HepG2 (cell line): ENCODE measurements around the gene NEURL4. TPM values are rescaled to one million over a fixed set of nuclear protein-coding genes. Genes with fewer than 3 reads are reported as not detected.
A peak's percentile ranks its signal among the peaks of the same experiment; 100 is the strongest.

Experiments used
- AGO1 ChIP-seq: fragments of 200-400 bp; formaldehyde crosslinking; IDR thresholded peaks from 2 replicates; pipeline ENCODE4 v1.6.1; 2017; ENCODE audit warnings: mild to moderate bottlenecking, low read depth, low read length, moderate library complexity; ENCODE audit not compliant: poor library complexity, severe bottlenecking
- CBFB ChIP-seq: sonication (generic); formaldehyde crosslinking; IDR thresholded peaks from 2 replicates; pipeline ENCODE4 v1.4.0; 2020; ENCODE audit warnings: missing genetic modification reagents
- CREB3 ChIP-seq: sonication (generic); formaldehyde crosslinking; IDR thresholded peaks from 2 replicates; pipeline ENCODE4 v1.5.0; 2020; ENCODE audit warnings: missing genetic modification reagents
- GATAD2A ChIP-seq: IDR thresholded peaks from 2 replicates; pipeline ENCODE4 v1.6.1; 2016
- GRHL1 ChIP-seq: sonication (generic); formaldehyde crosslinking; conservative IDR thresholded peaks from 2 replicates; pipeline ENCODE4 v1.8.0; 2022; ENCODE audit warnings: missing genetic modification reagents
- MEF2D ChIP-seq: sonication (generic); formaldehyde crosslinking; IDR thresholded peaks from 2 replicates; pipeline ENCODE4 v1.5.1; 2020; ENCODE audit warnings: mild to moderate bottlenecking, missing genetic modification reagents
- MTA3 ChIP-seq: sonication (generic); formaldehyde crosslinking; IDR thresholded peaks from 2 replicates; pipeline ENCODE4 v1.4.0; 2020; ENCODE audit warnings: missing genetic modification reagents
- NFRKB ChIP-seq: fragments of 450-650 bp; IDR thresholded peaks from 2 replicates; pipeline ENCODE4 v1.6.1; 2017
- REPIN1 ChIP-seq: sonication (generic); formaldehyde crosslinking; IDR thresholded peaks from 2 replicates; pipeline ENCODE4 v1.8.0; 2022; ENCODE audit warnings: missing genetic modification reagents, low read depth, mild to moderate bottlenecking, borderline replicate concordance
- RFXANK ChIP-seq: IDR thresholded peaks from 2 replicates; pipeline ENCODE4 v1.6.1; 2016
- RNF219 ChIP-seq: sonication (generic); formaldehyde crosslinking; IDR thresholded peaks from 2 replicates; pipeline ENCODE4 v1.5.0; 2020; ENCODE audit warnings: mild to moderate bottlenecking, missing genetic modification reagents
- SATB2 ChIP-seq: sonication (generic); formaldehyde crosslinking; IDR thresholded peaks from 2 replicates; pipeline ENCODE4 v1.5.0; 2020; ENCODE audit warnings: missing genetic modification reagents
- SIX4 ChIP-seq: sonication (generic); formaldehyde crosslinking; IDR thresholded peaks from 2 replicates; pipeline ENCODE4 v1.4.0; 2020; ENCODE audit warnings: missing genetic modification reagents
- TFAP4 ChIP-seq: sonication (generic); IDR thresholded peaks from 2 replicates; pipeline ENCODE4 v1.6.1; 2016; ENCODE audit warnings: low read depth, borderline replicate concordance
- ZC3H13 ChIP-seq: sonication (generic); formaldehyde crosslinking; IDR thresholded peaks from 2 replicates; pipeline ENCODE4 v1.8.1; 2023; ENCODE audit warnings: mild to moderate bottlenecking, missing genetic modification reagents, moderate library complexity
- ZFP1 ChIP-seq: IDR thresholded peaks from 2 replicates; pipeline ENCODE4 v1.6.1; 2016
- ZGPAT ChIP-seq: IDR thresholded peaks from 2 replicates; pipeline ENCODE4 v1.6.1; 2016; ENCODE audit warnings: mild to moderate bottlenecking
- ZNF282 ChIP-seq: fragments of 450-650 bp; IDR thresholded peaks from 2 replicates; pipeline ENCODE4 v1.6.1; 2018; ENCODE audit not compliant: partially characterized antibody
- ZNF33B ChIP-seq: sonication (generic); formaldehyde crosslinking; IDR thresholded peaks from 2 replicates; pipeline ENCODE4 v1.5.1; 2020; ENCODE audit warnings: mild to moderate bottlenecking, missing genetic modification reagents
- ZNF577 ChIP-seq: sonication (generic); formaldehyde crosslinking; IDR thresholded peaks from 2 replicates; pipeline ENCODE4 v1.4.0; 2020; ENCODE audit warnings: mild to moderate bottlenecking, low read depth, missing genetic modification reagents, borderline replicate concordance
- ZNF775 ChIP-seq: sonication (generic); formaldehyde crosslinking; IDR thresholded peaks from 2 replicates; pipeline ENCODE4 v1.4.0; 2020; ENCODE audit warnings: missing genetic modification reagents, mild to moderate bottlenecking, moderate library complexity, borderline replicate concordance
- ZNF777 ChIP-seq: sonication (generic); formaldehyde crosslinking; IDR thresholded peaks from 2 replicates; pipeline ENCODE4 v1.4.0; 2020; ENCODE audit warnings: missing genetic modification reagents
- ZNF784 ChIP-seq: sonication (generic); formaldehyde crosslinking; IDR thresholded peaks from 2 replicates; pipeline ENCODE4 v1.5.1; 2020; ENCODE audit warnings: missing genetic modification reagents, mild to moderate bottlenecking, borderline replicate concordance
- polyA plus RNA-seq, 8 experiments: library from polyadenylated mRNA; depleted of rRNA in 3 of 8; stranded (reverse) in 7 of 8; unstranded in 1 of 8; fragments of >200 nt; fragmentation: Illumina TruSeq in 4 of 8; extraction: Trizol in 4 of 8; gene quantifications; 2 replicates each; pipeline versions ENCODE4 v1.2.1 to v1.2.3, GENCODE V29; 2011 to 2016; ENCODE audit warnings: low read depth in 4 of 8, missing spikeins in 1 of 8, mixed read lengths in 1 of 8; ENCODE audit not compliant: insufficient read depth in 1 of 8
- total RNA-seq, 5 experiments: library from RNA; depleted of rRNA; stranded (reverse); fragments of >200 nt; fragmentation: Illumina TruSeq; extraction: Trizol; gene quantifications; 2 replicates each; pipeline ENCODE4 v1.2.3, GENCODE V29; 2016; ENCODE audit warnings: low read depth in 1 of 5

Gene NEURL4
- total and polyA plus RNA-seq, 2 of the 13 experiments (the other 11 are each of a cell fraction or from before 2014, with no cell fraction given) = 14.8 to 15.7 TPM

- TF ChIP-seq AGO1 (no peak), ZGPAT (no peak), GATAD2A (CRISPR knock-in tag) (no peak), TFAP4 (0 out of 2 replicates have a peak, but pooled peaks have one; percentile 8), ZNF33B (CRISPR knock-in tag) (no peak), MTA3 (CRISPR knock-in tag) (no peak), CBFB (CRISPR knock-in tag) (no peak), ZC3H13 (CRISPR knock-in tag) (no peak), ZNF577 (no peak), ZNF775 (CRISPR knock-in tag) (no peak), ZNF777 (peak; percentile 67; the same call in 1 of the 2 replicates), ZNF282 (no peak), SIX4 (CRISPR knock-in tag) (no peak), RFXANK (CRISPR knock-in tag) (no peak), MEF2D (CRISPR knock-in tag) (no peak), ZNF784 (CRISPR knock-in tag) (no peak), REPIN1 (CRISPR knock-in tag) (no peak), GRHL1 (CRISPR knock-in tag) (no peak), CREB3 (CRISPR knock-in tag) (no peak), NFRKB (no peak), RNF219 (CRISPR knock-in tag) (no peak), SATB2 (CRISPR knock-in tag) (no peak), ZFP1 (no peak)
Measured at GRCh38 chr17:7281074-7281952, 47.8 kb downstream of the NEURL4 start, which contains the start of gene SLC2A4 (continued).
